HFFc6 (cell line): ENCODE measurements around the gene MOV10L1. TPM values are rescaled to one million over a fixed set of nuclear protein-coding genes. Genes with fewer than 3 reads are reported as not detected.
A peak's percentile ranks its signal among the peaks of the same experiment; 100 is the strongest.

Experiments used
- DNase-seq: peaks from one replicate; pipeline ENCODE4 v3.0.0-alpha.2; 2018
- H3K27ac Mint-ChIP-seq: 2 replicates; pipeline ENCODE4 v1.8.0; 2020; ENCODE audit warnings: mild to moderate bottlenecking, mixed read lengths
- H3K27me3 Mint-ChIP-seq: 2 replicates; pipeline ENCODE4 v1.8.0; 2021; ENCODE audit warnings: mild to moderate bottlenecking, moderate library complexity, mixed read lengths; ENCODE audit not compliant: insufficient read depth
- H3K36me3 Mint-ChIP-seq: 2 replicates; pipeline ENCODE4 v1.8.0; 2021; ENCODE audit warnings: low read depth, mixed read lengths
- H3K4me1 Mint-ChIP-seq: 2 replicates; pipeline ENCODE4 v1.8.0; 2020; ENCODE audit warnings: low read depth, mixed read lengths
- H3K4me3 Mint-ChIP-seq: 2 replicates; pipeline ENCODE4 v1.8.0; 2020; ENCODE audit warnings: mild to moderate bottlenecking, moderate library complexity, mixed read lengths
- H3K9me3 Mint-ChIP-seq: 2 replicates; pipeline ENCODE4 v1.8.0; 2020; ENCODE audit warnings: mild to moderate bottlenecking, mixed read lengths
- CTCF ChIP-seq: fragments of 200-600 bp; sonication (generic); IDR thresholded peaks from 2 replicates; pipeline ENCODE4 v1.5.0; 2021; ENCODE audit warnings: antibody characterized with exemption, mild to moderate bottlenecking
- total RNA-seq, 6 experiments: library from RNA; stranded (reverse); fragmentation: NEBNext Ultra II Directional; extraction: Animal tissue kit (Norgen Biotek cat#: 25700); gene quantifications; 2 replicates in 1 of 6; 3 replicates in 5 of 6; pipeline ENCODE4 v1.2.3, GENCODE V29; 2021

The MOV10L1 gene
- total RNA-seq, 6 experiments from 2014 or later: 0.09 to 1.3 (median 0.26) TPM

DNA sequence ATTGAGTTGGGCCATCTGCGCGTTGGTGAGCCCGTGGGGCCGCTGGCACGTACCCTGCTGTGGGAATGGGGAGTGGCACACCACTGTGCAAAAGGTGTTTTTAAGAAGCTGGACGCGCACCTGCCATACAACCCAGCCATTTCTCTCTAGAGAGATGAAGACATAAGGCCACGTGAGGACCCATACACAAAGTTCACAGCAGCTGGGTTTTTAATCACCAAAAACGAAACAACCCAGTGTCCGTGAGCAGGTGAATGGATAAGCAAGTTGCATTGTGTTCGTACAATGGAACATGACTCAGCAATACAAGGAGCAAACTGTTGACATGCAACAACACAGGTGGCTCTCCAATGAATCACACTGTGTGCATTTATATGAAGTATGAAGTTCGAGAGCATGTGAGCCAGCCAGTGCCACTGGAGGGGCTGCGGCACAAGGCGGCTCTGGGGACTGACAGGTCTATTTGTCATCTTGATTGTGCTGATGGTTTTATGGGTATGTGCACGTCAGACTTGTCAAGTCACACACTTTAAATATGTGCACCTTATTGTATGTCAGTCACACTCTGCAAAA, 50.1 kb downstream of the MOV10L1 start:
- TF ChIP-seq CTCF: no peak
- H3K36me3 Mint-ChIP-seq: no peaks in the 10 kb centered on the region
- H3K27ac Mint-ChIP-seq: no peak overlapping the region
- H3K27me3 Mint-ChIP-seq: peaks cover 19% of the 10 kb centered on the region
- H3K4me3 Mint-ChIP-seq: no peak overlapping the region
- no peaks in the 10 kb centered on the region for H3K4me1 Mint-ChIP-seq
- no peak for DNase-seq
- no peaks in the 10 kb centered on the region for H3K9me3 Mint-ChIP-seq

- Mint-ChIP-seq H3K9me3 (no peaks in the 10 kb centered on the region), H3K36me3 (no peaks in the 10 kb centered on the region), H3K27me3 (peaks cover 19% of the 10 kb centered on the region), H3K4me1 (no peaks in the 10 kb centered on the region), H3K27ac (no peak overlapping the region), H3K4me3 (no peak overlapping the region)
- no peak for TF ChIP-seq CTCF
- no peak for DNase-seq
Measured at GRCh38 chr22:50140615-50141014, 50.8 kb downstream of the MOV10L1 start.

DNA sequence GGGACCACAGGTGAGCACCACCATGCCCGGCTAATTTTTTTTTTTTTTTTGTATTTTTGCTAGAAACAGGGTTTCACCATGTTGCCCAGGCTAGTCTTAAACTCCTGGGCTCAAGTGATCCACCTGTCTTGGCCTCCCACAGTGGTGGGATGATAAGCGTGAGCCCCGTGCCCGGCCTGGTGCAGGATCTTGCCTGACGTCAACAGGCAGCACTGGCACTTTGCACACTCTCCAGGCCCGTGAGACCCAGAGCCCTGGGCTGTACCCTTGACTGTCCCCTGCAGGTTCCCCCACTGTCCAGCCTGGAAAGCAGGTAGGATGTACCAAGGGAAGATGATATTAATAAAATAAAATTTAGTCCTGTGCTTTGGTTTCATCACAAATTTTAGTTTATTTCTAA, 51.7 kb downstream of the MOV10L1 start:
- Mint-ChIP-seq H3K4me1 (no peaks in the 10 kb centered on the region), H3K36me3 (no peaks in the 10 kb centered on the region), H3K27me3 (peaks cover 16% of the 10 kb centered on the region), H3K27ac (no peak overlapping the region), H3K9me3 (no peaks in the 10 kb centered on the region), H3K4me3 (no peak overlapping the region)
- DNase-seq: no peak
- no peak for TF ChIP-seq CTCF

DNA sequence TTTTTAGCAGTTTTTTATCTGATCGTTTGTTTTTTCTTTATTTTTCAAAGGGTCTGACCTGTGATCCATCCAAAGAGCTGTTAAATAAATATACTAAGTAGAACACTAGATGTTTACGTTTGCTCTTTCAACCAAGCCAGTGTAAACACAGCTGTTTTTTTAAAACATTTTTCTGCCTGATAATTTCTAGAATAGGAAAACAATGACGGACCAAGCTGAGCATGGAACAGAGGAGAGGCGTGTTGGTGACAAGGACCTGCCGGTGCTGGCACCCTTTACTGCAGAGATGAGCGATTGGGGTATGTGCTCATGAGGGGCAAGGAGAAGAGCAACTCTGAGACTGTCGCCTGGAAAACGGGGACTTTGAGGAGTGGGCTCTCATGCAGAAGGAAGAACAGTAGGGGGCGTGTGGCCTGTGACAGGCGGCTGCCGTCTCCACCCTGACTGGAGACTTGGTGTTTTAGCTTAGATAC, 52.1 kb downstream of the MOV10L1 start:
- no peak overlapping the region for H3K27ac Mint-ChIP-seq
- H3K27me3 Mint-ChIP-seq: peaks cover 14% of the 10 kb centered on the region
- H3K4me3 Mint-ChIP-seq: no peak overlapping the region
- DNase-seq: no peak
- TF ChIP-seq CTCF: peak; percentile 27
- no peaks in the 10 kb centered on the region for H3K36me3 Mint-ChIP-seq
- H3K9me3 Mint-ChIP-seq: no peaks in the 10 kb centered on the region
- peaks cover 4% of the 10 kb centered on the region for H3K4me1 Mint-ChIP-seq

GRCh38 chr22:50143096-50143495, 53.3 kb downstream of the MOV10L1 start:
- DNase-seq: no peak
- no peaks in the 10 kb centered on the region for H3K36me3 Mint-ChIP-seq
- H3K4me1 Mint-ChIP-seq: peaks cover 7% of the 10 kb centered on the region
- H3K9me3 Mint-ChIP-seq: no peaks in the 10 kb centered on the region
- peaks cover 12% of the 10 kb centered on the region for H3K27me3 Mint-ChIP-seq
- no peak overlapping the region for H3K27ac Mint-ChIP-seq
- H3K4me3 Mint-ChIP-seq: no peak overlapping the region
- no peak for TF ChIP-seq CTCF
